Measurements from ENCODE around the gene KRTAP5-7. TPM values are rescaled to one million over a fixed set of nuclear protein-coding genes. Genes with fewer than 3 reads are reported as not detected.

KRTAP5-7 gene
- polyA plus RNA-seq, 3 donors: 0.03 TPM; not detected in 2

GRCh38 chr11:71491531-71491930 lies 35.5 kb upstream of the KRTAP5-7 start:
- 93 to 94% (median 93%) methylated on average over 19 of the region's 19 CpGs for WGBS, 3 donors
- no peak overlapping the region for H3K27ac ChIP-seq (ENCODE audit: low read depth, low read length)

DNA sequence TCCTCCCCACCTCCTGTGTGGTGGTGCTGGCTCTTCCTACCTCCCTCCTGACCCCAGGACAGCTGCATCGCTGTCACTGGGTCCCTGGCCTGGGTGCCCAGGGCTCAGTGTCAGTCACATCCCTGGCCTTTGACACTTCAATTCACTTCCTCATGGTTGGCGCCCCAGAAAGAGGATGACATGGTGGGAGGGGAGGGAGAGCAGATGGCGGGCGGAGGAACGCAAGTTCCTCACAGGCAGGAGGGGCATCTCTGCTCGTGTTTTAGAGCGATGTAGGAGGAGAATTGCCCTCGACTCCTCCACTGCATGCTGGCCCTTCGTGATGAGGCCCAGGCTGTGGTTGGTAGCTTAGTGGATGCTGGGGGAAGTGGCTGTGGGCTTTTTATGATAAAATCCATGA lies 35.1 kb upstream of the KRTAP5-7 start:
- WGBS, 3 donors: 84 to 92% (median 91%) methylated on average over 9 of the region's 9 CpGs
- no peak overlapping the region for H3K27ac ChIP-seq (ENCODE audit: low read depth, low read length)

DNA sequence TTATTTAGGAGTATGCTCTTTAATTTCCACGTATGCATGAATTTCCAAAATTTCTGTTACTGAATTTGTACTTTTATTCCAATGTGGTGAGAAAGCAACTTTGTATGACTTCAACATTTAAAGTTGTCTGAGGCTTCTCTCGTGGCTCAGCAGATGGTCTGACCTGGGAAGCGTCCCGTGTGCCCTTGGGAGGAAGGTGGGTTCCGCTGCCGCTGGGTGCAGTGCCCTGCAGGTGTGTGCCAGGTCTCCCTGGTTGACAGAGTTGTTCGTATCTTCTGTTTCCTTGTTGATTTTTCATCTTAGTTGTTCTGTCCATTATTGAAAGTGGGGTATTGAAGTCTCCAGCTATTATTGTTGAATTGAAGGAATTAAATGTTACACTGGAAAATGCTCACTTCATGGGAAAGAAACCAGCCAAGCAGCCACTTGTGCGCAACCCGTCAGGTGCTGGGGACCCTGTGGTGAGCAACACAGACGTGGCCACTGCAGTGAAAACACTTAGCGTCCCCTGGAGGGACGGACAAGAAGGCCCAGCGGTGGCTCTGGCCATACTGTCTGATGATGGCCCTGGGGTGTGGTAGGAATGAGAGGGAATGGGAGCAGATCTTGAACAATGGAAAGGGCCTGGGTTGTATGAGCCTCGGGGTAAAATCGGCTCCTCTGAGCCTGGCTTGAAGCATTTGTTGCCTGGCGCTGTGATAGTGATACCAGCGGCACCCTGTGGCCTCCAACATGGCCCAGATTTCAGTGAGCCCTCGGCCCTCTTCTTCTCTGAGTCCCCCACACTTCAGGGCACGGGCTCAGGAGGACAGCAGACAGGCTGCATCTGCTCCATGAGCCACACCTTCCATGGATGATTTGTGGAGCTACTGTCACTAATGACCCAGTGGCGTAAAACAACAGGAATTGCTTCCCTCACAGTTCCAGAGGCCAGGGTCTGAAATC lies 31.5 kb upstream of the KRTAP5-7 start:
- WGBS, 3 donors: 95 to 96% (median 95%) methylated on average over 20 of the region's 20 CpGs
- H3K27ac ChIP-seq (ENCODE audit: low read depth, low read length): no peak overlapping the region

- WGBS, 3 donors: 97 to 98% (median 97%) methylated on average over 13 of the region's 13 CpGs
- no peak overlapping the region for H3K27ac ChIP-seq (ENCODE audit: low read depth, low read length)
Measured at GRCh38 chr11:71496421-71496820, 30.6 kb upstream of the KRTAP5-7 start.

GRCh38 chr11:71498091-71498490 lies 29.0 kb upstream of the KRTAP5-7 start:
- WGBS, 3 donors: 94 to 98% (median 98%) methylated on average over 19 of the region's 19 CpGs
- H3K27ac ChIP-seq (ENCODE audit: low read depth, low read length): no peak overlapping the region

- H3K27ac ChIP-seq (ENCODE audit: low read depth, low read length): no peak overlapping the region
- 60 to 80% (median 63%) methylated on average over 13 of the region's 13 CpGs for WGBS, 3 donors
Measured at GRCh38 chr11:71499125-71499524, 27.9 kb upstream of the KRTAP5-7 start.

GRCh38 chr11:71499546-71499945 lies 27.5 kb upstream of the KRTAP5-7 start:
- WGBS, 3 donors: 91 to 95% (median 94%) methylated on average over 6 of the region's 6 CpGs
- no peak overlapping the region for H3K27ac ChIP-seq (ENCODE audit: low read depth, low read length)

DNA sequence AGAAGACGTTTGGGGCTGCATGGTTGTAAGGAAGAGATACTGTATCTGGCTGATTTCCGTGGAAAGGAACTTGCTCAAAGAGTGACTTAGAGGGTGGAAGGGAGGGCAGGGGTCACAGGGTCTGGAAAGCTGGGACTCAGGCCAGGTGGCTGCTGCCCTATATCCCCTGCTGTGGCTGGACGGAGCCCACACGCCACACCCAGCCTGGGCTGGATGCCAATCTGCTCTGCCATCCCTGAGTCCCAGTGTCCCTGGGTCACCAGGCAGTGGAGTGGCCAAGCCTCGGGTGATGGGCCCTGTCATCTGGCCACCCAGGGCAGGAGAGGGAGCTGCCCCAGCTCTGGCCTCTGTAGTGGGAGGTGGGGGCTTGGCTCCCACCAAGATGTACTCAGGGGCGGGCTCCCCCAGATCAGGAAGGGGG lies 26.5 kb upstream of the KRTAP5-7 start:
- WGBS, 3 donors: 53 to 67% (median 66%) methylated on average over 6 of the region's 6 CpGs
- H3K27ac ChIP-seq (ENCODE audit: low read depth, low read length): no peak overlapping the region

GRCh38 chr11:71501071-71501985 lies 25.7 kb upstream of the KRTAP5-7 start:
- WGBS, 3 donors: 90 to 95% (median 92%) methylated on average over 30 of the region's 30 CpGs

DNA sequence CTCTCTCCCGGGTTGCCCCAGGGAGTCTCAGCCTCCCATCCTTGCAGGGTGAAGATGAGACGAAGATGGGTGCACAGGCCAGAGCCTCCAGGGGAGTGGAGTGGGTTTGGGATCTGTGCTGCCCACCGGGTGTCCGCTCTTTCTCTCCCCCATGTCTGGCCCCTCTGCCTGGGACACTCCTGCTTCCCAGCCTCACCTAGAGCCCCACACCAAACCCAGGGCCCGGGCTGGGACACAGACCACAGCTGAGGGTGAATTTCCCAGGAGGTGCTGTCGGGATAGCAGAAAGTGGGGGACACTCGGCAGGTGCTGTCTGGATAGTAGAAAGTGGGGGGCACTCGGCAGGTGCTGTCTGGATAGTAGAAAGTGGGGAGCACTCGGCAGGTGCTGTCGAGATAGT lies 25.0 kb upstream of the KRTAP5-7 start:
- H3K27ac ChIP-seq (ENCODE audit: low read depth, low read length): no peak overlapping the region
- 91 to 96% (median 94%) methylated on average over 10 of the region's 10 CpGs for WGBS, 3 donors

More at GRCh38 chr11:71501071-71501985, 25.7 kb upstream of the KRTAP5-7 start:
- no peak overlapping the region for H3K27ac ChIP-seq (ENCODE audit: low read depth, low read length)

- H3K27ac ChIP-seq (ENCODE audit: low read depth, low read length): no peak overlapping the region
- 93 to 96% (median 96%) methylated on average over 14 to 15 of the region's 15 CpGs for WGBS, 3 donors
Measured at GRCh38 chr11:71502871-71503435, 24.1 kb upstream of the KRTAP5-7 start.

DNA sequence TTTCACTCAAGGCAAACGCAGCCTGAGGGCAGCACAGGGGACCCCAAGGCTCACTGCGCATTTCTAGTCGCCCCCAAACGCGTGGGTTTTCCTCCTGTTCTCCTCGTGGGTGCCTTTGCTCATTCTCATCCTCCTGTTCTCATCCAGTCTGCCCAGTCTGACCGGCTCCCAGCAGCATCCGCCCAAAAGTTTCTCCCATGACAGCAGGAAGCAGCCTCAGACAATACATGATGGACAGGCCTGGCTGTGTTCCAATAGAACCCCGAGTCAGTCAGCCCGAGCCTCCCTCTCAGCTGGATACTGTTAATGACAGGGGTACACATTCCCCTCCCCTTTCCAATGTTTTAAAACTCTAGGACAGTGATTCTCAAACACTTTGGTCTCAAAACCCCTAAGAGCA lies 22.5 kb upstream of the KRTAP5-7 start:
- 64 to 70% (median 70%) methylated on average over 10 of the region's 10 CpGs for WGBS, 3 donors
- no peak overlapping the region for H3K27ac ChIP-seq (ENCODE audit: low read depth, low read length)

DNA sequence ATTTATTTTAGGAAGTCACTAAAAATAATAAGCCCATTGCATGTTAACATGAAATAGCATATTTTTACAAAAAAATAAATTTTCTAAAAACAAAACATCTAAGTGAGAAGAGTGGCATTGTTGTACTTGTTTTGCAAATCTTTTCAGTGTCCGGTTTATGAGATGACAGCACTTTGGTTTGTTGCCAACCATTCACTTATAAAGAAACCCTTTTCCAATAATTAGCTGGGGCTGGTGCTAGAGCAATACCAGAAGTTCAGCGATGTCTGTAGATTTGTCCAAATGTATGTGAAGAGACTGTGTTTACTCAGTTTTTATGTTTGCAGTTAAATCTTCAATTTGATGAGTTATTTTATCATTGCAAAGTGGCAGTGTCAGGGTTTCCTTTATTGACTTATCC lies 22.1 kb upstream of the KRTAP5-7 start:
- WGBS, 3 donors: 41 to 68% (median 60%) methylated on average over 2 of the region's 2 CpGs
- no peak overlapping the region for H3K27ac ChIP-seq (ENCODE audit: low read depth, low read length)

GRCh38 chr11:71505781-71506180 lies 21.3 kb upstream of the KRTAP5-7 start:
- H3K27ac ChIP-seq (ENCODE audit: low read depth, low read length): no peak overlapping the region
- WGBS, 3 donors: 84 to 90% (median 90%) methylated on average over 9 of the region's 9 CpGs

DNA sequence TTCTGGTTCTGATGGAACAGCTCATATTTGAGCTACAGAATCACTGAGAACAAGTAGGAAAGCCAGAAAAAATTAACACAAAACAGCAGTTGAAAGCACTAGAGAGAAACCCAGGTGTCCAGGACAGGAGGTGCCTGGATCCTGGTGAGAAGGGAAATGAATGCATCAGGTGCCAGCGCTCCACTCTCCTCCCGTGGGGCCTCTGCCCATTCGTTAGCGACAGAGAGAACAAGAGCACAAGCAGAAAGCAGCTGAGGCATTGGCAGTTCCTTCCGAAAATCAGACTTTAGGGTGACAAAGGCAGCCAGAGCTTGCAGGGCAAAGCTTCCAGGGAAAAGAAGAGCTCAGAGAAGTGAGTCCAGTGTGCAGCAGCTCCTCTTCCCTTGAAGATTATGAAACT lies 20.0 kb upstream of the KRTAP5-7 start:
- H3K27ac ChIP-seq (ENCODE audit: low read depth, low read length): no peak overlapping the region
- WGBS, 3 donors: 84 to 94% (median 88%) methylated on average over 5 of the region's 5 CpGs

- 94 to 95% (median 95%) methylated on average over 46 to 55 of the region's 55 CpGs for WGBS, 3 donors
- no peak overlapping the region for H3K27ac ChIP-seq (ENCODE audit: low read depth, low read length)
Measured at GRCh38 chr11:71518506-71519471, 8.3 kb upstream of the KRTAP5-7 start.

DNA sequence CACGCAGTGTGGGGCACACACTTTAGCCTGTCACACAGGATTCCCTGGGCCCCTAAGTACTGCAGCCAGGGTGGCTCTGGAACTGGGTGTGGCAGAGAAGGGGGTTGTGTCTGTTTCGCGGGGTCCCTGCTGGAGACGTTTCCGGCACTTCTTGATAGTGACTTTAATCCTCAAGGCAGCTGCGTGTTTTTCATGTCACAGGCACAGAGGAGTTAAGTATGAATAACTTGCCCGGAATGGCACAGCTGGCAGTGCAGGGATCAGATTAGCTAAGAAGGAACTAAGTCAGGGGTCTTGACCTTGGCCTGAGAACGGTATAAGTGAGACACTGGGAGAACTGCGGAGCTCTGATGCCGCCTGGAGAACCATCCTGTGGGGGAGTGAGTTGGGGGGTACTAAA lies 7.5 kb upstream of the KRTAP5-7 start:
- H3K27ac ChIP-seq (ENCODE audit: low read depth, low read length): no peak overlapping the region
- 74 to 82% (median 79%) methylated on average over 10 of the region's 10 CpGs for WGBS, 3 donors
